ENCODE measurements around the gene SNRNP48.

The SNRNP48 gene

DNA sequence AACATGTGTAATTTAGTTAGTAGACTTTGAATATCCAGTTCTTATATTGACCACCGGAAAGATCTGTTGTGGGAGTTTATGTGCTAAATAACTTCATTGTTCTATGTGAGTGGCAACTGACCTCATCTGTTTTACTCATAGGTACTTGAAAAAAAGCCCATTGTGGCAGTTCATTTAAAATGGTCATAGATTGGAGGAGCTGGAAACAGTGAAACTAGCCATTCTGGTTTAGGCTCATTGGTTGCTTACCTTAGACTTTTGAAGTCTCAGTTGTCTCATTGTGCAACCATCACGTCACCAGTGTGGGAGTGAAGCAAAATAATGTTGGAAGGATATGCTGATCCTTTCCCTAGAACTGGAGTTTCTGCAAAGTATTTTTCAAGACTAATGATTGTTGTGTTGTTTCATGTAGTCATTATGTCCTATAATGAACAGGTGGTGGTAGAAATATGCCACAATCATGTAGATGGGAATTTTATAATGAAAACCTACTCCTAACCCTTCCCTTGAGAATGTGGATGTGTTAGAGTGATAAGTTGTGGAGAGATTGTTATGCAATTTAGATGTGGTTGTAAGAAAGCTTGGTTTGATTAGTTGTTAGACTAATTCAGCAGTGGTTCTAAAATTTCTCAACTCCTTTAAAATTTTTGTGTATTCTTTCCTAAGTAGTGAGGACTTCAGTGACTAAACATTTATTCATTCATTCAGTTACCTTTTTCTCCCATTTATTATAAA lies 30.2 kb upstream of the SNRNP48 start:
- DNase-seq, result no peak

DNA sequence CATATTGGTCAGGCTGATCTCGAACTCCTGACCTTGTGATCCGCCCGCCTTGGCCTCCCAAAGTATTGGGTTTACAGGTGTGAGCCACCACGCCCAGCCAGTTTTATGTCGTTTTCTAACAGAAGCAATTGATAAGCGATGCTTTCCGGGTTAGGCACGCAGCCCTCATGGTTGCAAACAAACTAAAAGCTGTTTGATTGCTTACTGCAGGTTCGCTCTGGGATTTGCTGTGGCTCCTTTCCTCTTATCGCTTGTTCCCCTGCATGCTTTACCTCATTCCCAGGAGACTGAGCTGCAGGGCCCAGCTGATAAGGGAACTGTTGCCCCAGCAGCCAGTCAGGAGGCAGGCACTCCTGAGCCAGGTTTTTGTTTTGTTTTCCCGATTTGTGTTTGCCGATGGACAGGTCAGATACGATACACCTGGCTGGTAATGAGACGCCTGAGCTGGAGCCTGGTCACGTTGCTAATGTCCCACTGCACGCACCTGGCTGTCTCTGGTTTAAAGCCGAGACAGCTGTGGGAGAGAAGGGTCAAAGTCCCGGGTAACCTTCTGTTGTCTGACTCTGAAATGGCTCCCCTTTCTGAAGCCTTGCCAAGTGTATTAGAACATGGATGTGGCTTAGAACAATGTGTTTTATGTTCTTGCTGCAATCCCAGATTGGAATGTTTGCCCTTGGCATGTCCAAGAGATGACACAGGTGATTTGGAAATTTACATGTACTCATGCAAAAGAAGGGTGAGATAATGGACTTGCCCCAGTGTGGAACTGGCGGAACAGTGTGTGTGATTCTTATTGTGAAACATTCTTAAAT lies 28.6 kb upstream of the SNRNP48 start:
- DNase-seq, result no peak

DNA sequence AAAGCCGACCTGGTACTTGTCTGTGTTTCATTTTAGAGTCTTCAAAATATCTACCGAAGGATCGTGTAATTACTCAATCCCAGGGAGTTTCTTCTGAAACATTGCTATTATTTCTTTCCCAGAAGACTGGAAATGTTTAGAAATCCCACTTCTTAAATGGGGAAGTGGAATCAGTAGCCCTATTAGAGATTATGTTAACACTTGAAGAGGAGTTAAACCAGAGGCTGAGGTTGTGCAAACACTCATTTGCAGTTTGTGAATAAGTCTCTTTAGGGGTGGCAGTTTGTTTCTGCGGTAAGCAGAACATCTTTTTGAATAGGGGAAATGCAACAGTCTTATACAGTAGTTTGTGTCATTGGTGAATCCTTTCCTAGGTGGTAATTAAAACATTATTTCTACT lies 27.2 kb upstream of the SNRNP48 start:
- DNase-seq, result no peak

DNA sequence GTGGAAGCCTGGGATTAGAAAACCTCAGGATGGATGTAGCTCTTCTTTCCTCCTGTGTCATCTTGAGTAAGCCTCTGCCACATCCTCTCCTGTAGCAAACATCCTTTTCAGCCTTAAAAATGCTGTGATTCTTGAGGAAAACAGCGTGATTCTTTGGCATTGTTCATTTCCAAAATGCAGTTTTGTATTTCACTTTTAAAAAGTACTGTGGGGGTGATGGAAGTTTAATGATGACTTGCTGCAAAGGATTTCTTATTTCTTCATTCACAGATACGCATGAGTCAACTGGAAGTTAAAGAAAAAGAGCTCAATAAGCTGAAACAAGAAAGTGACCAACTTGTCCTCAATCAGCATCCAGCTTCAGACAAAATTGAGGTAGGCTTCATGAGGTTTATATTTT lies 23.9 kb upstream of the SNRNP48 start:
- no peak for DNase-seq

DNA sequence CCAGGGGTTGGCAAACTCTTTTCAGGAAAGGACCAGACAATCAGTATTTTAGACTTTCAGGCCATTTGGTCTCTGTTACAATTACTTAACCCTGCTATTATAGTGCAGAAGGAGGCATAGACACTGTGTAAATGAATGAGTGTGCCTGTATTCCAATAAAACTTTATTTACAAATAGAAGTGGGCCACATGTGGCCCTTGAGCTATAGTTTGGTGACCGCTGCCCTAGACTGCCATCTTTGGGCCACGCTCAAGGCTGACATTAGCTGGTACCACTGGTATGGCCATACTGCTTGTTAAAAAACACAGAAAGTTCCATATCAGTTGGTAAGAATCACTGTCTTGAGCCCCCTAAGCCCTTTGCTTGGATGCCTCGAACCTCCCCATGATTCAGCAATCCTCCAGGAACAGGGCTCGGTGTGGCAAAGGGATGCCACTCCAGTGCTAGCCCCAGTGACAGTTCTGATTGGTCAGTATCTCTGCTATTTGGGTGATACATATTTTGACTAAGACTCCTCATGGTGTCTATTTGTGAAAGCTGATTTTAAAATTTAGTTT lies 23.3 kb upstream of the SNRNP48 start:
- no peak for DNase-seq

DNA sequence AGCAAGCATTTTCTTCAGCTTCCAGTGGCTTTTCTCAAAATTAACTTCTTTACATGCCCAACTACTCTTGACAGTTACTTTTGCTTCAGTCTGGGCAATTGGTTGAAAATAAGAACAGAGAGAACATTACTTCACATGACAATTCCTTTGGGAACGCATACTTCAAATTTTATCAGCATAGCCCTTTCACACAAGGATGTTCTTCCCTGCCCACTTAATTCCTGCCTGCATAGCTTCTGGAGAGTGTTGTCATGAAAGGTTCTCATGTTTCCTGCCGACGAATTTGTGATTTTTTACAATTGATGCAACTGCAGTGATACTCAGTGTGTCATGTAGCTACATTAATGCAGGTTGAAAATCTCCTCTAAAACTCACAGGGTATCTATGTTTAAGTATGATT lies 22.0 kb upstream of the SNRNP48 start:
- no peak for DNase-seq

DNA sequence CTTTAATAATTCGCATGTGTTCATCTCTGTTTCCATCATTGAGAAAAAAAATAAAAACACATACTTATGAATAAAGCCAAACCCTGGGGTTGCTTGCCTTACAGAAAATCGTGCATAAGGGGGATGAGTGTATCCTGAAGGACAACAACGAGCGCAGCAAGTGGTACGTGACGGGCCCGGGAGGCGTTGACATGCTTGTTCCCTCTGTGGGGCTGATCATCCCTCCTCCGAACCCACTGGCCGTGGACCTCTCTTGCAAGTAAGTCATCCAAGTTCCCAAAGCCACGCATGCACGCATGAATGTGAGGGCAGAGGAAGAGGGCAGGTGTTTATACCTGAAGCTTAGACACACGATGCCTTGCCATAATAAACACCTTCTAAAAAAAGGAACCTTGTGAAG lies 20.9 kb upstream of the SNRNP48 start:
- DNase-seq, result no peak

DNA sequence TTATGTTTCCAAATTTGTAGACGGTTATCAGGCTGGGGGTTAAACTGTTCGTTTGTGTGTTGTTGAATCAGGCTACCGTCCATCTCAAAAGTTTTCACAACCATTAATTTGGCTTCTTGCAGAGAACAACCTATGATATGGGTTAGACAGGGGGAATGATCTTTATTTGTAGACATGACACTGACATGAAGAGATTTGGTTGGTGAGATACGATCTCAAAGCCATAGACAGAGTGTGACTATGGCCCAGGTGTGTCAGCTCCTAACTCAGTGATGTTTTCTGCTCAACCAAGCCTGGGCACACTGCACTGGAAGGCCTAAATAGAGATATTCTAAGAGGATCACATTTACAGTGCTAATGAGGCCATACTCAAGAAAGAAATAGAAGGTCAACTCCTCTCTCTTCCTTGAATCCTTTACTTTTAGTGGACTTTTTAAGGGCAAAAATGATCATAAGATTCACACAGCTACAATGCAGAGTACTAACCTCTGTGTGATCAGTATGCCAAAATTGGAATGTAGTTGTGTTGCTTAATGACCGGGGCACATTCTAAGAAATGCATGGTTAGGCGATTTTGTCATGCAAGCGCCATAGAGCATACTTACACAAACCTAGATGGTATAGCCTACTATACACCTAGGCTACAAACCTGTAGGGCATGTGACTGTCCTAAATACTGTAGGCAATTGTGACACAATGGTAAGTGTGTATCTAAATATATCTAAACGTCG lies 17.6 kb upstream of the SNRNP48 start:
- DNase-seq, result no peak

DNA sequence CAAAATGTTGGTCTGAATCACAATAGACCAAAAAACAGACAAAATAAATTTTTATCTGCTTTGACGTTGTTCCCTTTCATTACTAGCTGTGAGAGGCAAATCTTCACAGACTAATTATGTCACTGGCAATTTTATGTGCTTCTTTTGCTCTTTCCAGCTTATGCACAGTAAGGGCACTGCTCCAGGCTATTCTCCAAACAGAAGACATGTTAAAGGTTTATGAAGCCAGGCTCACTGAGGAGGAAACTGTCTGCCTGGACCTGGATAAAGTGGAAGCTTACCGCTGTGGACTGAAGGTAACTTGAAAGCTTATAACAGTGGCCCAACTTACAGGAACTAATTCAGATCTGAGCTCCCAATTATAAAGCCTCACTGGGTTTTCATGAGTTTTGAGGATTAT lies 15.5 kb upstream of the SNRNP48 start:
- no peak for DNase-seq

DNA sequence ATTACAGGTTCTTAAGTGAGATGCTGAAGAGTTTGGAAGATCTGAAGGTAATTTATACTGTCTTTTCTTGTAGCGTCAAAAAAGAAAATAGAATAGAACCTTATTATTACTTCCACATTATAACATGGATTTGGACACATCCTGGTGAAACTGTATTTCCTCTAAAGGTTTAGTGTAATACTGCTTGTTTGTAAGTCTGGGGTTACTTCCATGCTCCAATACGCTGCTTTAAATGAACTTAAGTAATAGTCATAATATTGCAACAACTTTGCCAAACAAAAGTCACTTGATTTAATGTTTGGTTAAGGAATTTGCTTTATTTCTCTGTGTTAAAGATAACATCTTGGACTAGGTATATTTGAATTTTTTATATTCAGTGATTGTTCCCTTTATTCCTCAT lies 11.5 kb upstream of the SNRNP48 start:
- no peak for DNase-seq

DNA sequence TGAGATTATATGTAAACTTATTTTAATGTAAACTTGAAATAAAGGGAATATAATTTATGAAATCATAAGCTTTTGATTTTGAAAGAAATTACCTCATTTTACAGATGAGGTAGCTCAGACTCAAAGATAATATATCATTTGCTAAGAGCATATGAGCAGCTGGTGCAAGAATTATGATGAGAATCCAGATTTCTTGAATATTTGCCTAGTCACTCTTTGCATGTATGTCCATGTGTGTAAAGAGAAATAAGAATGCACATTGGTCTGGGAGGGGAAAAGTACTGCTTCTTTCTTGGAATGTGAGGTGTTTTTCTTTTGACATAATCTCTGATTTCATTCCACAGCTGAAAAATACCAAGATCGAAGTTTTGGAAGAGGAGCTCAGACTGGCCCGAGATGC lies 11.1 kb upstream of the SNRNP48 start:
- DNase-seq, result no peak

DNA sequence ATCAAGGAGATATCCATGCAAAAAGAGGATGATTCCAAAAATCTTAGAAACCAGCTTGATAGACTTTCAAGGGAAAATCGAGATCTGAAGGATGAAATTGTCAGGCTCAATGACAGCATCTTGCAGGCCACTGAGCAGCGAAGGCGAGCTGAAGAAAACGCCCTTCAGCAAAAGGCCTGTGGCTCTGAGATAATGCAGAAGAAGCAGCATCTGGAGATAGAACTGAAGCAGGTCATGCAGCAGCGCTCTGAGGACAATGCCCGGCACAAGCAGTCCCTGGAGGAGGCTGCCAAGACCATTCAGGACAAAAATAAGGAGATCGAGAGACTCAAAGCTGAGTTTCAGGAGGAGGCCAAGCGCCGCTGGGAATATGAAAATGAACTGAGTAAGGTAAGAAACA lies 10.1 kb upstream of the SNRNP48 start:
- no peak for DNase-seq

DNA sequence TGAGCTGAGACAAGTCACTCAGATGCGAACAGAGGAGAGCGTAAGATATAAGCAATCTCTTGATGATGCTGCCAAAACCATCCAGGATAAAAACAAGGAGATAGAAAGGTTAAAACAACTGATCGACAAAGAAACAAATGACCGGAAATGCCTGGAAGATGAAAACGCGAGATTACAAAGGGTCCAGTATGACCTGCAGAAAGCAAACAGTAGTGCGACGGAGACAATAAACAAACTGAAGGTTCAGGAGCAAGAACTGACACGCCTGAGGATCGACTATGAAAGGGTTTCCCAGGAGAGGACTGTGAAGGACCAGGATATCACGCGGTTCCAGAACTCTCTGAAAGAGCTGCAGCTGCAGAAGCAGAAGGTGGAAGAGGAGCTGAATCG lies 9.5 kb upstream of the SNRNP48 start:
- DNase-seq, result no peak

DNA sequence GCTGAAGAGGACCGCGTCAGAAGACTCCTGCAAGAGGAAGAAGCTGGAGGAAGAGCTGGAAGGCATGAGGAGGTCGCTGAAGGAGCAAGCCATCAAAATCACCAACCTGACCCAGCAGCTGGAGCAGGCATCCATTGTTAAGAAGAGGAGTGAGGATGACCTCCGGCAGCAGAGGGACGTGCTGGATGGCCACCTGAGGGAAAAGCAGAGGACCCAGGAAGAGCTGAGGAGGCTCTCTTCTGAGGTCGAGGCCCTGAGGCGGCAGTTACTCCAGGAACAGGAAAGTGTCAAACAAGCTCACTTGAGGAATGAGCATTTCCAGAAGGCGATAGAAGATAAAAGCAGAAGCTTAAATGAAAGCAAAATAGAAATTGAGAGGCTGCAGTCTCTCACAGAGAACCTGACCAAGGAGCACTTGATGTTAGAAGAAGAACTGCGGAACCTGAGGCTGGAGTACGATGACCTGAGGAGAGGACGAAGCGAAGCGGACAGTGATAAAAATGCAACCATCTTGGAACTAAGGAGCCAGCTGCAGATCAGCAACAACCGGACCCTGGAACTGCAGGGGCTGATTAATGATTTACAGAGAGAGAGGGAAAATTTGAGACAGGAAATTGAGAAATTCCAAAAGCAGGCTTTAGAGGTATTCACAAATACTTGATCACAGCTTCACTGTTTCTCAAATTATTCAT lies 8.9 kb upstream of the SNRNP48 start:
- no peak for DNase-seq

DNA sequence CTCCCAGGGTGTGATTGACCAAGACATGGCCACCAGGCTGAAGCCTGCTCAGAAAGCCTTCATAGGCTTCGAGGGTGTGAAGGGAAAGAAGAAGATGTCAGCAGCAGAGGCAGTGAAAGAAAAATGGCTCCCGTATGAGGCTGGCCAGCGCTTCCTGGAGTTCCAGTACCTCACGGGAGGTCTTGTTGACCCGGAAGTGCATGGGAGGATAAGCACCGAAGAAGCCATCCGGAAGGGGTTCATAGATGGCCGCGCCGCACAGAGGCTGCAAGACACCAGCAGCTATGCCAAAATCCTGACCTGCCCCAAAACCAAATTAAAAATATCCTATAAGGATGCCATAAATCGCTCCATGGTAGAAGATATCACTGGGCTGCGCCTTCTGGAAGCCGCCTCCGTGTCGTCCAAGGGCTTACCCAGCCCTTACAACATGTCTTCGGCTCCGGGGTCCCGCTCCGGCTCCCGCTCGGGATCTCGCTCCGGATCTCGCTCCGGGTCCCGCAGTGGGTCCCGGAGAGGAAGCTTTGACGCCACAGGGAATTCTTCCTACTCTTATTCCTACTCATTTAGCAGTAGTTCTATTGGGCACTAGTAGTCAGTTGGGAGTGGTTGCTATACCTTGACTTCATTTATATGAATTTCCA lies 4.6 kb upstream of the SNRNP48 start:
- DNase-seq, result no peak

DNA sequence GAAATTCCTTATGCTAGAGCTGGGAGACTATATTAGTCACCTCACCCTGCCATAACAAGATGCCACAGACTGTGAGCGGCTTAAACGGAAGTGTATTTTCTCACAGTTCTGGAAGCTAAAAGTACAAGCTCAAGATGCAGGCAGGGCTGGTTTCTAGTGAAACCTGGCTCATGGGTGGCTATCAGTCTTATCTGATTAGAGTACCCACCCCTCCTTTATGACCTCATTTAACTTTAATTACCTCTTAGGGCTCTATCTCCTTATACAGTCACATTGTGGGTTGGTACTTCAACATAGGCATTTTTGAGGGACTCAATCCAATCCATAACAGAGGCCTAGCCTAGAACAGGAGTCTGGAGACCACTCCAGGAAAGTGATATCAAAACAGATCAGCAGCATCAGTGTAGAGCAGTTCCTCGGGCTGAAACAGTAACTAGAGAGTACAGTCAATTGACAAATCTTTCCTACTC lies 2.3 kb upstream of the SNRNP48 start:
- no peak for DNase-seq

DNA sequence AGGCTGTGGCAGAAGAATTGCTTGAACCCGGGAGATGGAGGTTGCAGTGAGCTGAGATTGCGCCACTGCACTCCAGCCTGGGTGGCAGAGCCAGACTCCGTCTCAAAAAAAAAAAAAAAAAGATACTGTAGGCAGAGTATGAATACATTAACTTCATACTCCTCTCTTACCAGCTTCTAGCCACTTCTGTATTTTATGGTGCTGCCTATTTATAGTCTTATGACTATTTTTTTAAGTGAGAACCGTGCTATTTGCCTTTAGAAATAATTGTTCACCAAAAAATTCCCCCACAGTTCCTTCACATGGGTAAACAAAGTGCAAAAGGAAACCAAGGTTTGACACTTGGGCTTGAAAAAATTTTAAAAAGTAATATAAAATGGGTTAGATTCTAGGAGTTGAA lies 1.5 kb upstream of the SNRNP48 start:
- DNase-seq, result no peak

DNA sequence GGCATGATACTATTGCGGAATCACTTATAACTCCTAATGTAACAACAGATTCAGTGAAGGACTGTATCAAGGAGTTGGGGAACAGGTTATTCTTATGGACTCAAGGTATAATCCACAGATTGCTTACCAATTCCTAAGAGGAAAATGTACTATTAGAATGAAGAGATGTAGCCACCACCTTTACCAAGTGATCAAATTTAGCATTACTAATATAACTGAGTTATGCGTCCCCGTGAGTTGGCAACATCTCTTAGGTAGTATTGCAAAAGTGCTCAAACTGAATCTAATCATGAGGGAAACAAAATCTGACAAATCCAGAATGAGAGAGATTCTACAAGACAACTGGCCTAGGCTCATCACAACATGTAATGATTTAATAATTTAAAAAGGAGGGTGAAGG lies 777 bp upstream of the SNRNP48 start:
- DNase-seq, result no peak

DNA sequence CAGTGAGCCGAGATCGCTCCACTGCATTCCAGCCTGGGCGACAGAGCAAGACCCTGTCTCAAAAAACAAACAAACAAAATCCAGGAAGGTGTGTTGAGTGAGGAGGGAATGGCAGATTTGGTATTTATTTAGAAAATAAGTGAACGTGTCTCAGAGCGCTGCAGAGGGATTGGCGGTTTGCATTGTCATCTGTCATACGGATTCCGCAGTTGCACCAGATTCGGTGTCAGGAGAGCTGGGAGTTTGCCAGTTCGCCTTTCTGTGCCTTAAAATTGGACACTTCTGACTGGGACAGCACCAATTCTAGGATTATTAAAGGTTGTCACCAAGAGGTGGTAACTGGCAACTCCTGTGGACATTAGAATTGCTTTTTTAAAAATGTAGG lies 912 bp downstream of the SNRNP48 start:
- no peak for DNase-seq

DNA sequence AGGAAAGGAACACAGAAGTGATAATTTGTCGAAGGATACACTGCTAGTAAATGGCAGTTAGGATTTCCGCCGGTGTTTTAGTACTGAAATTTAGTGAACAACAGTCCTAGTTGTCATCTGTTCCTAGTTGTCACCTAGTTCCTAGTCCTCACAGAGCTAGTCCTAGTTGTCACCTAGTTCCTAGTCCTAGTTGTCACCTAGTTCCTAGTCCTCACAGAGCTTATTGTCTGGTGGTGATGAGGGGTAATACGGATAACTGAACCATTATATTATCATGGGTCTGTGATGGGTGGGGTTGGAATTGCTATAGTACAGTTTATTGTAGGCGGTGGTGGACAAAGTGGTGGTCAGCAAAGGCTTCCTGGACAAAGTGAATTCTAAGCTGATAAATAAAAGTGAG lies 1.8 kb downstream of the SNRNP48 start:
- no peak for DNase-seq

DNA sequence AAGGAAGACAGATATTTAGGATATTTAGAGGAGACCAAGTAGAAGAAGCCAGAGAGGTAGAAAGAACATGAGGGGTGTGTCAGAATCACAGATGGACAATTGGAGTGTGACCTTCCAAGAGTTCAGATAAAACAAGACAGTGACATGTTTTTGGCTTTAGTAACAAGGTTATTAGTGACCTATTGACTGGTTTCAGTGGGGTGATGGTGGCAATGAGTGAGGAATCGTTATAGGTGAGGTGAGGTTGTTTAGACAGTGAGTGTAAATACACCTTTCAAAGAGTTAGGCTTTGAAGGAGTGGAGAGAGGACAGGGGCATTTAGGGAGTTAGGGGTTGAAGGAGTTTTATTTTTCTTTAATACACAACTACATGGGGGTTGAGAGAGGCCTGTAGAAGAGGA lies 3.2 kb downstream of the SNRNP48 start:
- peak; percentile 1 for DNase-seq

DNA sequence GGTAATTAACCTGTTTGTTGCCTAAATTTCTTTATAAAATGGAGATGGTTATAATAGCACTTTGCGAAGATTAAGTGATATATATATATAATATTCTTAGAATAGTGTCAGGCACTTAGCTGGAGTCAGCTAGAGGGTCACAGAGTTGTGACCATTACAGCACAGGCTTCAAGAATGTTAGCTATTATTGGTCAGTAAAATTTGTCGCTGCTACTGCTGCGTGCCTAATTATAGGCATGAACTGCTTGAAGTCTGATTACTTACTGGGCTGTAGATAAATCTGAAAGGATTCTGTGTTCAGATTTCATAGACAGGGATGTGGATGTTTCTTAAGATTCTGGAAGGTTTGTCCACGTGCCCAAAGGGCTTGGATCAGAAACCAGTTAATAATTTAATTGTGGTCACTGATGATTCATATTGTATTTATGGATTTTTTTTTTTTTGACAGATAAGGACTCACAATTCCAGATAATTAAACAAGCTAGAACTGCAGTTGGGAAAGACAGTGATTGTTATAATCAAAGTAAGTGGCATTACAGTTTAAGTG lies 4.7 kb downstream of the SNRNP48 start:
- no peak for DNase-seq

All from DMS 273 treated with DMSO at 0.1 percent for 48 hours (cell line).